Endothelial cell of coronary artery (primary cell): ENCODE results near the gene RSRC1. TPM values are rescaled to one million over a fixed set of nuclear protein-coding genes. Genes with fewer than 3 reads are reported as not detected.

Source experiments
- total RNA-seq: library from RNA; depleted of rRNA; stranded (reverse); fragments of >200 nt; gene quantifications from 2 replicates; pipeline ENCODE4 v1.2.3, GENCODE V29; 2014

The RSRC1 gene
- 50.9 and 52.7 TPM in 2 replicates for total RNA-seq

GRCh38 chr3:158109804-158110657, at the start of gene RSRC1:
RSRC1 (plus strand) TSS chr3:158110089; CDS start chr3:158122105, 12,016 bp downstream.

GRCh38 chr3:158570999-158571702, 461.3 kb downstream of the RSRC1 start, which contains the start of gene MLF1:
MLF1 (plus strand) TSS chr3:158571194; CDS start chr3:158571301, 107 bp downstream.

Other genes starting within 250 kb of the RSRC1 start
- gene SHOX2, start 3.7 kb upstream of the RSRC1 start, total RNA-seq, result 0.27 and 0.47 TPM in 2 replicates